Motor neuron (in vitro differentiated cells): ENCODE measurements around the gene TRIM39. TPM values are rescaled to one million over a fixed set of nuclear protein-coding genes. Genes with fewer than 3 reads are reported as not detected.
"Not testable (repeated sequence)": the region's sequence is repeated elsewhere in the genome, so short reads cannot be mapped to it uniquely, and the experiment has no call there.

ENCODE experiments used
- ATAC-seq, 8 experiments: fragments of 200-7000 bp; cut with Tn5 transposase; replicated peaks in 6 of 8; 2 replicates each; pipeline ENCODE4 v1.8.0; 2021; ENCODE audit warnings: mild to moderate bottlenecking in 8 of 8, moderate library complexity in 8 of 8
- H3K27ac ChIP-seq, 2 donors: fragments of 250-450 bp; sonication (Bioruptor Pico); 2 replicates each; pipeline ENCODE4 v1.9.0; 2021; ENCODE audit warnings: antibody characterized with exemption in 2 of 2, mild to moderate bottlenecking in 2 of 2, moderate library complexity in 1 of 2
- H3K4me1 ChIP-seq, 2 donors: fragments of 250-450 bp; sonication (Bioruptor Pico); replicated peaks in 1 of 2; 2 replicates each; pipeline ENCODE4 v1.6.1; 2021; ENCODE audit warnings: antibody characterized with exemption in 2 of 2, mild to moderate bottlenecking in 2 of 2, moderate library complexity in 1 of 2
- H3K4me3 ChIP-seq, 5 donors: fragments of 250-450 bp; sonication (Bioruptor Pico); 2 replicates each; pipeline ENCODE4 v1.9.0; 2021; ENCODE audit warnings: antibody characterized with exemption in 5 of 5, mild to moderate bottlenecking in 5 of 5, moderate library complexity in 4 of 5
- WGBS, 10 experiments: fragments of 450-650 bp; shearing (Covaris generic); methylation state at CpG; one replicate each; pipeline ENCODE4 v1.0.0; 2022; 5-methylcytosine and 5-hydroxymethylcytosine counted together
- in situ Hi-C, 9 experiments: fragments of 400-800 bp; cut with MboI; loops; one replicate each; pipeline ENCODE4 v1.15.0; 2021; ENCODE audit warnings: low sequenced_read_pairs in 9 of 9, low pct_unique_long_range_greater_than_20kb in 2 of 9; ENCODE audit not compliant: unreplicated experiment in 9 of 9
- total RNA-seq, 8 experiments: library from RNA; unstranded; fragments of 300-600 nt; gene quantifications; 2 replicates each; pipeline versions ENCODE4 v1.2.3 to v1.2.4, GENCODE V29; 2022

The TRIM39 gene
- total RNA-seq, 8 experiments from 2014 or later, result 8.9 to 15.4 (median 11.1) TPM

- no peaks in the 10 kb centered on the region for H3K4me1 ChIP-seq
- in situ Hi-C loops, result no loop called here
- ATAC-seq, result peak; percentile 76 to 99 (median 91)
- 1 to 19% (median 9%) methylated on average over 2 to 18 of the region's 40 CpGs for WGBS, 10 experiments
- H3K27ac ChIP-seq, result no peak overlapping the region
- peak overlapping the region; percentile 21 to 36 (median 26) for H3K4me3 ChIP-seq
Measured at GRCh38 chr6:30357678-30358540, 31.2 kb downstream of the TRIM39 start.

GRCh38 chr6:30359276-30359675 lies 32.5 kb downstream of the TRIM39 start:
- H3K4me1 ChIP-seq, result no peaks in the 10 kb centered on the region
- no peak overlapping the region for H3K27ac ChIP-seq
- in situ Hi-C loops, result no loop called here
- H3K4me3 ChIP-seq, result no peak overlapping the region
- no peak for ATAC-seq
- 39 to 100% (median 49%) methylated on average over 1 to 4 of the region's 5 CpGs; no CpG with 5 or more reads in 1 of the 10 experiments for WGBS, 10 experiments

GRCh38 chr6:30360139-30360538 lies 33.4 kb downstream of the TRIM39 start:
- Histone ChIP-seq H3K27ac (no peak overlapping the region), H3K4me1 (no peaks in the 10 kb centered on the region), H3K4me3 (no peak overlapping the region)
- ATAC-seq, result peak in 1 of 8 experiments; percentile 54
- 0 to 60% (median 30%) methylated on average over 1 to 13 of the region's 13 CpGs; no CpG with 5 or more reads in 3 of the 10 experiments for WGBS, 10 experiments
- in situ Hi-C loops, result no loop called here

GRCh38 chr6:30361661-30362060 lies 34.9 kb downstream of the TRIM39 start:
- Histone ChIP-seq H3K4me3 (no peak overlapping the region), H3K27ac (no peak overlapping the region), H3K4me1 (no peaks in the 10 kb centered on the region)
- 61 to 92% (median 75%) methylated on average over 1 to 2 of the region's 2 CpGs; no CpG with 5 or more reads in 1 of the 10 experiments for WGBS, 10 experiments
- no peak for ATAC-seq
- in situ Hi-C loops, result no loop called here

GRCh38 chr6:30363459-30363858 lies 36.7 kb downstream of the TRIM39 start:
- no peaks in the 10 kb centered on the region for H3K4me1 ChIP-seq
- H3K4me3 ChIP-seq, result no peak overlapping the region
- H3K27ac ChIP-seq, result no peak overlapping the region
- WGBS, 10 experiments, result 17 to 100% (median 67%) methylated on average over 1 to 2 of the region's 2 CpGs; no CpG with 5 or more reads in 1 of the 10 experiments
- no peak for ATAC-seq
- in situ Hi-C loops, result no loop called here

- 36 to 80% (median 65%) methylated on average over 1 to 2 of the region's 2 CpGs; no CpG with 5 or more reads in 4 of the 10 experiments for WGBS, 10 experiments
- peak in 1 of 8 experiments; percentile 30 for ATAC-seq
Measured at GRCh38 chr6:30364591-30364990, 37.9 kb downstream of the TRIM39 start.

GRCh38 chr6:30369280-30369679 lies 42.6 kb downstream of the TRIM39 start:
- H3K27ac ChIP-seq, in situ Hi-C loops, ATAC-seq, H3K4me3 ChIP-seq, H3K4me1 ChIP-seq: not testable (repeated sequence)
- 0 to 40% (median 0%) methylated on average over 1 of the region's 1 CpG; no CpG with 5 or more reads in 3 of the 10 experiments for WGBS, 10 experiments

More at GRCh38 chr6:30364591-30364990, 37.9 kb downstream of the TRIM39 start:
- Histone ChIP-seq H3K4me1 (no peaks in the 10 kb centered on the region), H3K4me3 (no peak overlapping the region), H3K27ac (no peak overlapping the region)
- in situ Hi-C loops, result no loop called here

- 0% methylated on average over 1 of the region's 1 CpG; no CpG with 5 or more reads in 4 of the 10 experiments for WGBS, 10 experiments
- Histone ChIP-seq H3K4me1 (no peaks in the 10 kb centered on the region), H3K4me3 (no peak overlapping the region), H3K27ac (no peak overlapping the region)
- in situ Hi-C loops, result loop anchor here in 1 of 9 experiments (25.0 kb wide), 1 partner anchor 141 kb away; no protein-coding TSS in a partner anchor
- peak in 1 of 8 experiments; percentile 19 for ATAC-seq
Measured at GRCh38 chr6:30378290-30378937, 51.7 kb downstream of the TRIM39 start.

GRCh38 chr6:30380464-30380863 lies 53.7 kb downstream of the TRIM39 start:
- 17 to 100% (median 33%) methylated on average over 1 to 5 of the region's 5 CpGs; no CpG with 5 or more reads in 1 of the 10 experiments for WGBS, 10 experiments
- Histone ChIP-seq H3K4me1 (no peaks in the 10 kb centered on the region), H3K4me3 (no peak overlapping the region), H3K27ac (no peak overlapping the region)
- no peak for ATAC-seq
- in situ Hi-C loops, result loop anchor here in 1 of 9 experiments (25.0 kb wide), 1 partner anchor 143 kb away; no protein-coding TSS in a partner anchor

GRCh38 chr6:30386166-30386565 lies 59.4 kb downstream of the TRIM39 start:
- in situ Hi-C loops, result loop anchor here in 1 of 9 experiments (25.0 kb wide), 1 partner anchor 149 kb away; no protein-coding TSS in a partner anchor
- no peaks in the 10 kb centered on the region for H3K4me1 ChIP-seq
- ATAC-seq, result no peak
- H3K27ac ChIP-seq, result no peak overlapping the region
- H3K4me3 ChIP-seq, result no peak overlapping the region
- 0 to 93% (median 26%) methylated on average over 1 to 3 of the region's 3 CpGs; no CpG with 5 or more reads in 1 of the 10 experiments for WGBS, 10 experiments

GRCh38 chr6:30391240-30391639 lies 64.5 kb downstream of the TRIM39 start:
- Histone ChIP-seq H3K4me1 (no peaks in the 10 kb centered on the region), H3K4me3 (no peak overlapping the region), H3K27ac (no peak overlapping the region)
- ATAC-seq, result no peak
- 0 to 75% (median 43%) methylated on average over 1 to 3 of the region's 3 CpGs; no CpG with 5 or more reads in 3 of the 10 experiments for WGBS, 10 experiments
- in situ Hi-C loops, result loop anchor here in 1 of 9 experiments (25.0 kb wide), 1 partner anchor 154 kb away; no protein-coding TSS in a partner anchor
